Adrenal gland (tissue), 5 donors: ENCODE data around the gene MRPL38.

ENCODE experiments used
- CTCF ChIP-seq, 6 experiments: fragments of 450-650 bp in 4 of 6; fragments of 200-600 bp in 2 of 6; sonication (generic) in 1 of 6; IDR thresholded peaks; 1 replicate in 5 of 6; 2 replicates in 1 of 6; pipeline versions ENCODE4 v1.5.1 to v1.8.0; 2016 to 2021; ENCODE audit warnings: antibody characterized with exemption in 6 of 6, mild to moderate bottlenecking in 2 of 6, moderate library complexity in 1 of 6
- POLR2A ChIP-seq, 2 donors: fragments of 450-650 bp; IDR thresholded peaks; one replicate each; pipeline ENCODE4 v1.6.1; 2017; ENCODE audit warnings: antibody characterized with exemption in 2 of 2, mild to moderate bottlenecking in 2 of 2, moderate library complexity in 1 of 2
- donor health status: DM: no; HTN: no; CAD: no.

DNA sequence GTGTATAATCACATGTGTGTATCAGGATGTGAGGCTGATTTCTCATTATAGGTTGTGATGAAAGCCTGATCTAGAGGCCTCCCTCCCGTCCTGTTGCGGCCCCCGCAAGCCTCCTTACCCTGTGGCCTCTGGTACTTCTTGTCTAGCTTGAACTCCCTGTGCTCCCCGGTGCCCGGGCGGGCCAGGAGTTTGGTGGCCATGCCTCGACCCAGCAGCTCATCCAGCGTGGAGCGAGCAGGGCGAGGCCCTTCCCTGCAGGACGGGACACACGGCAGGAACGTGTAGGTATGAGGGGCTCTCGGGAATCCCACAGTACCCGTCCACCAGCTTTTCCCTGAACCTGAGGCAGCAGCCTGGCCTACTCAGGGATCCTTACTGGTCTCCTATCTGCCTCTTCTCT, 21.2 kb upstream of the MRPL38 start:
- TF ChIP-seq CTCF (IDR thresholded peaks at IDR 0.05) (no peak), POLR2A (IDR thresholded peaks at IDR 0.05) (no peak)
